SK-N-MC (cell line): ENCODE results near the gene TRUB2.

Experiments used
- EZH2 ChIP-seq: fragments of 200-600 bp; sonication (generic); IDR thresholded peaks from one replicate; pipeline ENCODE4 v1.6.1; 2017; ENCODE audit warnings: antibody characterized with exemption
- POLR2AphosphoS5 ChIP-seq: IDR thresholded peaks from 2 replicates; pipeline ENCODE4 v1.6.1; 2012; ENCODE audit warnings: mild to moderate bottlenecking, low read depth, low read length, borderline replicate concordance

DNA sequence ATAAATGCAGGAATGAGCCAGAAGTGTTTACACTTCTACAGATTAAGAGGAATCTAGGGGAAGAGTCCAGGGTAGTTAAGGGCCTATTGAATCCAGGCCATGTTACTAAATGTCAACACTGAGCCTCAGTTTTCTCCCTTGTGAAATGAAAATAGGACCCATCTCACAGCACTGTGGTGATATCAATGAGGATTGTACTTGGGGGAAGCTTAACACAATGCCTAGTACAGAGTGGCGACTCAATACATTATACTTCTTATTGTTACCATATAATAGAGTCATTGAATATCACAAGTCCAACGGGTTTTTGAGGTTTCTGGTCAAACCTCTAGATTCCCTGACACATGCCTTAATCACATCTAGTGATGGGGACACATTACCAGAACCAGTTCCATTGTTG is 4.6 kb downstream of the TRUB2 start:
- TF ChIP-seq EZH2 (no peak), POLR2AphosphoS5 (no peak)
